Brain microvascular endothelial cell (primary cell): ENCODE data around the gene SLC1A5.

Experiments used
- DNase-seq: peaks from one replicate; pipeline ENCODE4 v3.0.0-alpha.2; 2020
- H3K27ac ChIP-seq: fragments of 250-450 bp; sonication (Bioruptor Pico); 2 replicates; pipeline ENCODE4 v1.5.1; 2020; ENCODE audit warnings: mild to moderate bottlenecking, moderate library complexity
- H3K27me3 ChIP-seq: fragments of 250-450 bp; sonication (Bioruptor Pico); replicated peaks from 2 replicates; pipeline ENCODE4 v1.5.1; 2020; ENCODE audit warnings: mild to moderate bottlenecking
- H3K36me3 ChIP-seq: fragments of 250-450 bp; sonication (Bioruptor Pico); replicated peaks from 2 replicates; pipeline ENCODE4 v1.5.1; 2020; ENCODE audit warnings: mild to moderate bottlenecking
- H3K4me3 ChIP-seq: 2 replicates; pipeline ENCODE4 v1.5.1; 2011; ENCODE audit warnings: low read depth, mild to moderate bottlenecking, control low read depth, low read length, moderate library complexity
- in situ Hi-C: cut with HindIII; loops from 2 replicates; pipeline ENCODE4 v1.10.0; 2017; ENCODE audit warnings: low sequenced_read_pairs, low pct_ligation_motif_present
- TF ChIP-seq, protein P1 (sequence below): IDR thresholded peaks from 2 replicates; pipeline ENCODE4 v1.5.1; 2011; ENCODE audit warnings: low read depth, mild to moderate bottlenecking, moderate library complexity, low read length, control low read depth, inconsistent platforms; ENCODE audit errors: missing control alignments

SLC1A5 gene

DNA sequence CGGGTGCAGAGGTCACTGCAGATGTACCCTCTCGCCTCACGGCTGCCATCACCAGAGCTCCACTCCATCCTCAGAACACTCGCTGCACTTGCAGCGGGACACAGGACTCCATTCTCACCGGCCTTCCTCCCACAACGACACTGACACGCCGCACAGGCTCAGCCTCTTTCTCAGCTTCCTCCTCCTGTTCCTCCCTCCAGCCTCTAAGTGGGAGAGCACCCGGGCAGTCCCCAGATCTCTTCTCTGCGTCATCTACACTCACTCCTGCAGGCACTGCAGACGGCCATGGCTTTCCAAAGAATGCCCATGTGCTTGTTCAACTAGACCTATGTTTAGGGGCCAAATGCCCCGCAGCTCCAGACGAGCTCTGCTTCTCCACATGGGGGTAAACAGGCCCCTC, 56.8 kb downstream of the SLC1A5 start:
- H3K27ac ChIP-seq = peak overlapping the region; percentile 86
- no peaks in the 10 kb centered on the region for H3K27me3 ChIP-seq
- in situ Hi-C loops = no loop called here
- peak; percentile 51 for DNase-seq
- peaks cover 70% of the 10 kb centered on the region for H3K36me3 ChIP-seq
- H3K4me3 ChIP-seq = no peak overlapping the region
- TF ChIP-seq, protein P1, sequence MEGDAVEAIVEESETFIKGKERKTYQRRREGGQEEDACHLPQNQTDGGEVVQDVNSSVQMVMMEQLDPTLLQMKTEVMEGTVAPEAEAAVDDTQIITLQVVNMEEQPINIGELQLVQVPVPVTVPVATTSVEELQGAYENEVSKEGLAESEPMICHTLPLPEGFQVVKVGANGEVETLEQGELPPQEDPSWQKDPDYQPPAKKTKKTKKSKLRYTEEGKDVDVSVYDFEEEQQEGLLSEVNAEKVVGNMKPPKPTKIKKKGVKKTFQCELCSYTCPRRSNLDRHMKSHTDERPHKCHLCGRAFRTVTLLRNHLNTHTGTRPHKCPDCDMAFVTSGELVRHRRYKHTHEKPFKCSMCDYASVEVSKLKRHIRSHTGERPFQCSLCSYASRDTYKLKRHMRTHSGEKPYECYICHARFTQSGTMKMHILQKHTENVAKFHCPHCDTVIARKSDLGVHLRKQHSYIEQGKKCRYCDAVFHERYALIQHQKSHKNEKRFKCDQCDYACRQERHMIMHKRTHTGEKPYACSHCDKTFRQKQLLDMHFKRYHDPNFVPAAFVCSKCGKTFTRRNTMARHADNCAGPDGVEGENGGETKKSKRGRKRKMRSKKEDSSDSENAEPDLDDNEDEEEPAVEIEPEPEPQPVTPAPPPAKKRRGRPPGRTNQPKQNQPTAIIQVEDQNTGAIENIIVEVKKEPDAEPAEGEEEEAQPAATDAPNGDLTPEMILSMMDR = no peak

DNA sequence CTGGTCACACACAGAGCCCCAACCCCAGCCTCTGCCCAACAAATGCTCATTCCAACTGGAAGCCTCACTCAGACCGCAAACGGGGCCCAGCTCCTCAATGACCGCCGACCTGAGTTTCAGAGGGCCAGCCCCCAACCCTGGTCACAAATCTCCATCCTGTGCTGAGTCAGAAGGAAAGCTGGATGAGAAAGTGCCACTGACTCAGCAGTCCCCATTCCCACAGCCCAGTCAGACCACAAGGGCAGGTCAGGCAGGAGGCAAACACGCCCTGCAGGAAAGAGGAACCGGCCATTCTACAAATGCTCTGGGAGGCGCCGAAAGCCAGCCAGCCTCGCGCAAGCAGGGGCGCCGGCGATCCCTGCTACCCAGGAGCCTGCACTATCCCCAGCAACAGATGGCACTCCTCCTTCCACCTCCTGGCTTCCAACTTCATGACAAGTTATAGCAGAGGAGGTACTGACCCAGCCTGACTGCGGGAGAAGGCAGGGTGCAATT, 57.3 kb downstream of the SLC1A5 start:
- peaks cover 73% of the 10 kb centered on the region for H3K36me3 ChIP-seq
- H3K4me3 ChIP-seq = peak overlapping the region; percentile 9
- H3K27ac ChIP-seq = peak overlapping the region; percentile 86
- H3K27me3 ChIP-seq = no peaks in the 10 kb centered on the region
- TF ChIP-seq, protein P1 = no peak
- peak; percentile 96 for DNase-seq
- in situ Hi-C loops = no loop called here

GRCh38 chr19:46730595-46730994, 57.8 kb downstream of the SLC1A5 start:
- Histone ChIP-seq H3K27ac (peak overlapping the region; percentile 86), H3K4me3 (no peak overlapping the region), H3K27me3 (no peaks in the 10 kb centered on the region), H3K36me3 (peaks cover 74% of the 10 kb centered on the region)
- in situ Hi-C loops = no loop called here
- TF ChIP-seq, protein P1 = no peak
- no peak for DNase-seq

DNA sequence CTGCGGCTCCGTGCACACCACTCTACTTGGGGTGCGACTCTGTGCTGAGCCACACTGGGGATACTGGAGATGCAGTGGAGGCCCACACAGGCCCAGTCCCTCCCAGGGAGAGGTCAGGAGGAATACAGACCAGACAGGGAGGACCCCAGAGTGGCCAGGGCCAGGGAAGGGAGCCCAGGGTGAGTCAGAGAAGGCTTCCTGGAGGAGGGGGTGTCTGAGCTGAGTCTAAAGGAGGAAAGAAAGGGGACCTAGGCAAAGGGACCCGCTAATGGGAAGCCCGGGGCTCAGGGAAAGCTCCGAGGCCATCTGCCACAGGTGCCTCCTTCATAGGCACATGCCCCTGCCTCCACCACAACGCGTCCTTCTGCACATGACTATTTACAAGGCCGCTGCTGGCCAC, 58.2 kb downstream of the SLC1A5 start:
- no peak overlapping the region for H3K4me3 ChIP-seq
- H3K36me3 ChIP-seq = peaks cover 76% of the 10 kb centered on the region
- H3K27ac ChIP-seq = peak overlapping the region; percentile 86

GRCh38 chr19:46729696-46730095, 58.7 kb downstream of the SLC1A5 start:
- no peak overlapping the region for H3K4me3 ChIP-seq
- peaks cover 78% of the 10 kb centered on the region for H3K36me3 ChIP-seq
- in situ Hi-C loops = no loop called here
- TF ChIP-seq, protein P1 = no peak
- H3K27ac ChIP-seq = peak overlapping the region; percentile 86
- H3K27me3 ChIP-seq = no peaks in the 10 kb centered on the region
- DNase-seq = no peak

More for the DNA sequence above, 58.2 kb downstream of the SLC1A5 start:
- in situ Hi-C loops = no loop called here
- TF ChIP-seq, protein P1 = no peak
- DNase-seq = no peak
- no peaks in the 10 kb centered on the region for H3K27me3 ChIP-seq

DNA sequence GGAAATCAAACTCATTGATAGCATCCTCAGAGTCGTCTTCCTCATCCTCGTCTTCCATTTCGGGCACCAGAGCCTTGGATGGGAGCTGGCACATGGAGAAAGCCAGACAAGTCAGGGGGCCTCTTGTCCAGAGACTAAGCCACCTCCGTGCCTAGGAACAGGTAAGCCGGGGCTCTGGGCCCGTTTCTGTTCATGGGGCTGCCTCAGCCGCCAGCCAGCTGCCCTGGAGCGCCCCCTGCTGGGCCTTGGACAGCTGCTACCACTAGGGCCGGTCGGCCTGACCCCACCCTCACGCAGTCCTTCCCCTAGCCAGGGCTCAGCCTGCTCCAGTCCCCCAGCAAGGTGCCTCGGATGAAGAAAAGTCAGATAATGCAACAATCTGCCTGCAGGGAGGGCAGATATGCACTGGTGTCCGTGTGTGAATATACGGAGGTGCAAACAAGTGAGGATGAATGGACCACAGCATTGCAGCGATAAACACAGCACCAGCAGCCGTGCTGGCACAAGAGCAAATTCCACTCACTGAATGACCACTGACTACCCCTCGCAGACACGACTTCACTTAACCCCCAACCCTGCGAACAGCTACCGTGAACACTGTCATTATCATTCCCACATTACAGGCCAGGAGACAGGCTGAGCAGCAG, 59.6 kb downstream of the SLC1A5 start:
- peak; percentile 43 for DNase-seq
- Histone ChIP-seq H3K27me3 (no peaks in the 10 kb centered on the region), H3K36me3 (peaks cover 81% of the 10 kb centered on the region), H3K27ac (no peak overlapping the region), H3K4me3 (no peak overlapping the region)
- in situ Hi-C loops = no loop called here
- TF ChIP-seq, protein P1 = peak; percentile 98
